Measurements from ENCODE around the gene ZNF749.

ZNF749 gene

DNA sequence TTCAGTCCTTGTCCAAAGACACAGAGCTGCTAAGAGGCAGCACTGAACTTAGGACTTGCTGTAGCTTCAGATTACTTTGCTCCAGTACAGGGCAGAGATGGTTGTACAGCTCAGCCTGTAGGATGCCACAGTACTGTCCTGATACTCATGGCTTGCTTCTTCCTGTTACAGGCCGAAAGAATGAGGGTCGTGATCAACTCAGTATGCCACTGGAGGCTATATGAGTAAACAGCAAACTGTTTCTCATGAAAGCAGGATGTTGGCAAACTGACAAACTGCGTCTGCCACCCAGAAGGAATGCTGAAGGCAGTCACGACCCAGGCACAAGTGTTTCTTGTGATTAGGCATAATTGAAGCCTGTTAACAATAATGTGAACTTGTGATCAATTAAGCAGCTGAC, 2.8 kb downstream of the ZNF749 start:
- Histone ChIP-seq H4K20me1 (ENCODE audit: insufficient read depth) (no peaks in the 10 kb centered on the region), H3K4me3 (IDR thresholded peaks at IDR 0.05; ENCODE audit: insufficient read depth, low read depth, low read length) (no peak overlapping the region), H3K36me3 (ENCODE audit: insufficient read depth) (no peaks in the 10 kb centered on the region; the same call in 1 of the 2 replicates), H3K27me3 (ENCODE audit: insufficient read depth, low read depth) (no peaks in the 10 kb centered on the region), H3K4me2 (no peak overlapping the region), H3K4me1 (ENCODE audit: low read depth, poor library complexity, severe bottlenecking) (peaks cover 7% of the 10 kb centered on the region), H3K27ac (no peak overlapping the region), H3K9ac (no peak overlapping the region), H3K79me2 (ENCODE audit: insufficient read depth, low read depth) (peaks cover 18% of the 10 kb centered on the region; the same call in 1 of the 2 replicates), H2AFZ (ENCODE audit: low read depth) (no peak overlapping the region)
- TF ChIP-seq, protein P1, sequence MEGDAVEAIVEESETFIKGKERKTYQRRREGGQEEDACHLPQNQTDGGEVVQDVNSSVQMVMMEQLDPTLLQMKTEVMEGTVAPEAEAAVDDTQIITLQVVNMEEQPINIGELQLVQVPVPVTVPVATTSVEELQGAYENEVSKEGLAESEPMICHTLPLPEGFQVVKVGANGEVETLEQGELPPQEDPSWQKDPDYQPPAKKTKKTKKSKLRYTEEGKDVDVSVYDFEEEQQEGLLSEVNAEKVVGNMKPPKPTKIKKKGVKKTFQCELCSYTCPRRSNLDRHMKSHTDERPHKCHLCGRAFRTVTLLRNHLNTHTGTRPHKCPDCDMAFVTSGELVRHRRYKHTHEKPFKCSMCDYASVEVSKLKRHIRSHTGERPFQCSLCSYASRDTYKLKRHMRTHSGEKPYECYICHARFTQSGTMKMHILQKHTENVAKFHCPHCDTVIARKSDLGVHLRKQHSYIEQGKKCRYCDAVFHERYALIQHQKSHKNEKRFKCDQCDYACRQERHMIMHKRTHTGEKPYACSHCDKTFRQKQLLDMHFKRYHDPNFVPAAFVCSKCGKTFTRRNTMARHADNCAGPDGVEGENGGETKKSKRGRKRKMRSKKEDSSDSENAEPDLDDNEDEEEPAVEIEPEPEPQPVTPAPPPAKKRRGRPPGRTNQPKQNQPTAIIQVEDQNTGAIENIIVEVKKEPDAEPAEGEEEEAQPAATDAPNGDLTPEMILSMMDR (conservative IDR thresholded peaks at IDR 0.05; ENCODE audit: low read depth, low read length) = no peak

GRCh38 chr19:57438925-57439324, 3.8 kb downstream of the ZNF749 start:
- peaks cover 7% of the 10 kb centered on the region; the same call in 1 of the 2 replicates for H3K36me3 ChIP-seq (ENCODE audit: insufficient read depth)
- H3K27me3 ChIP-seq (ENCODE audit: insufficient read depth, low read depth) = no peaks in the 10 kb centered on the region
- H3K4me2 ChIP-seq = no peak overlapping the region
- no peak overlapping the region for H3K27ac ChIP-seq
- no peak overlapping the region for H2AFZ ChIP-seq (ENCODE audit: low read depth)
- no peaks in the 10 kb centered on the region for H4K20me1 ChIP-seq (ENCODE audit: insufficient read depth)
- H3K9ac ChIP-seq = no peak overlapping the region
- H3K4me1 ChIP-seq (ENCODE audit: low read depth, poor library complexity, severe bottlenecking) = peaks cover 7% of the 10 kb centered on the region
- no peak overlapping the region for H3K4me3 ChIP-seq (IDR thresholded peaks at IDR 0.05; ENCODE audit: insufficient read depth, low read depth, low read length)
- TF ChIP-seq, protein P1 (conservative IDR thresholded peaks at IDR 0.05; ENCODE audit: low read depth, low read length) = no peak
- H3K79me2 ChIP-seq (ENCODE audit: insufficient read depth, low read depth) = peaks cover 18% of the 10 kb centered on the region; the same call in 1 of the 2 replicates

DNA sequence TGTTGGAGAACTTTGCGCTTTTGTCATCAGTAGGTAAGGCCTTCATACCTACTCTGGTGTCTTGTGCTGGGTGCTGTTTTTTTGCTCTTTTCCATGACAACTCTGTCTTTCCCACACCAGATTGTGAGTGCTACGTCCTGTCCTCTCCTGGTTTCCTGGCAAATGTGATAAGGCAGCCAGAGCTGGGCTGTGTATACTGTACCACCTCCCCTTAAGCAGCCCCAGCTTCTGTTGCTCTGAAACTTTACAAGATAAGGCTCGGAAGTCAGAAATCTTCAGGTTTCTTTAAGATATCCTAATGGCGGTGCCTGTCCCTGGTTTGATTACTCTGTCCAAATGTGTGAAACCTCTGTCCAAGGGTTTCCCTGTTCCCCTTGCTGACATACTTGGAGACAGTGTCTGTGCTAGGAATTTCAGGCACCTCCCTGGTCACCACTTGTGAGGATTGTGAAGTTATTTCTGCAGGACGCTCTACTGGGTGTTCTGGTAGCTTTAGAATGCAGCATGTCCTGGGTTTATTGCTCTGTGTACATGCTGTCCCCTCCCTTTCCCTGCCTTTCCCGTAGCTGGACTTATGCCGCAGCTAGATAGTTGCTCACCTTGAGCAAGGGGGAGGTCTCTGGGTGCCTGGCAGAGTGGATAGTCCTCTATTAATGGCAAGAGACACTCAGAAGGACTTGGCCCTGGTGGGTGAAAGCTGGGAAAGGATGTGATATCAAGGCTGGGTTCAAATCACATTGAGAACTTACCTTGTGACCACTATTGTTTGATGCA, 7.0 kb downstream of the ZNF749 start:
- Histone ChIP-seq H3K4me3 (IDR thresholded peaks at IDR 0.05; ENCODE audit: insufficient read depth, low read depth, low read length) (no peak overlapping the region), H3K27me3 (ENCODE audit: insufficient read depth, low read depth) (no peaks in the 10 kb centered on the region), H3K27ac (no peak overlapping the region), H4K20me1 (ENCODE audit: insufficient read depth) (no peaks in the 10 kb centered on the region), H3K9ac (no peak overlapping the region), H3K36me3 (ENCODE audit: insufficient read depth) (peaks cover 19% of the 10 kb centered on the region; the same call in 1 of the 2 replicates), H3K4me2 (no peak overlapping the region), H3K79me2 (ENCODE audit: insufficient read depth, low read depth) (peaks cover 7% of the 10 kb centered on the region; the same call in 1 of the 2 replicates), H2AFZ (ENCODE audit: low read depth) (no peak overlapping the region), H3K4me1 (ENCODE audit: low read depth, poor library complexity, severe bottlenecking) (no peaks in the 10 kb centered on the region)
- TF ChIP-seq, protein P1 (conservative IDR thresholded peaks at IDR 0.05; ENCODE audit: low read depth, low read length) = no peak

GRCh38 chr19:57443121-57443696, 8.1 kb downstream of the ZNF749 start:
- Histone ChIP-seq H3K36me3 (ENCODE audit: insufficient read depth) (peaks cover 19% of the 10 kb centered on the region; the same call in 1 of the 2 replicates), H3K79me2 (ENCODE audit: insufficient read depth, low read depth) (no peaks in the 10 kb centered on the region; the same call in 1 of the 2 replicates), H4K20me1 (ENCODE audit: insufficient read depth) (no peaks in the 10 kb centered on the region), H3K27me3 (ENCODE audit: insufficient read depth, low read depth) (no peaks in the 10 kb centered on the region), H3K9ac (no peak overlapping the region), H3K4me2 (no peak overlapping the region), H3K27ac (no peak overlapping the region), H2AFZ (ENCODE audit: low read depth) (no peak overlapping the region), H3K4me3 (IDR thresholded peaks at IDR 0.05; ENCODE audit: insufficient read depth, low read depth, low read length) (no peak overlapping the region), H3K4me1 (ENCODE audit: low read depth, poor library complexity, severe bottlenecking) (no peaks in the 10 kb centered on the region)
- TF ChIP-seq, protein P1 (conservative IDR thresholded peaks at IDR 0.05; ENCODE audit: low read depth, low read length) = no peak

Measured in KMS-11 (cell line).